ENCODE data around the gene HECTD4.
A peak's percentile ranks its signal among the peaks of the same experiment; 100 is the strongest.
"Not testable (repeated sequence)": the region's sequence is repeated elsewhere in the genome, so short reads cannot be mapped to it uniquely, and the experiment has no call there.

Gene HECTD4

DNA sequence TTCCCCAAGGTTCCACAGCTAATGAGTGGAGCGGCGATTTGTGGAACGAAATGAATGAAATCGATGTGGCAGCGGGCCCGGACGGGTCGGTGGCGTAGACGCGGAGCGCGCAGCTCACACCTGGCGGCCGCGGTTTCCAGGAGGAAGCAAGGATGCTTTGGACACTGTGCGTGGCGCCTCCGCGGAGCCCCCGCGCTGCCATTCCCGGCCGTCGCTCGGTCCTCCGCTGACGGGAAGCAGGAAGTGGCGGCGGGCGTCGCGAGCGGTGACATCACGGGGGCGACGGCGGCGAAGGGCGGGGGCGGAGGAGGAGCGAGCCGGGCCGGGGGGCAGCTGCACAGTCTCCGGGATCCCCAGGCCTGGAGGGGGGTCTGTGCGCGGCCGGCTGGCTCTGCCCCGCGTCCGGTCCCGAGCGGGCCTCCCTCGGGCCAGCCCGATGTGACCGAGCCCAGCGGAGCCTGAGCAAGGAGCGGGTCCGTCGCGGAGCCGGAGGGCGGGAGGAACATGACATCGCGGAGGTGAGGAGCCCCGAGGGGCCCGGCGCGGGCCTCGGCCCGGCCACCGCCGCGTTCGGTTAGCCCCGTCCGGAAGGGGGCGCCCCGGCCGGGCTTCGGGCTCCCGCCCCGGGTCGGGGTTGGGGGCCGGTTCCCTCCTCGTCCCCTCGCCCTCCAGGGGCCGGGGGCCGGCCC, 36.5 kb upstream of the HECTD4 start, which contains the start of gene PTPN11:
Gene PTPN11, plus strand, starts transcription at position 340 of the 689 bp plus-strand sequence. Its CDS starts 165 bp downstream, at position 505.
- Histone ChIP-seq H3K36me3 (ENCODE audit: control insufficient read depth, insufficient read depth, low read length, severe bottlenecking) (no peaks in the 10 kb centered on the region), H3K9ac (ENCODE audit: low read length) (peak within 1 kb of the TSS; percentile 94), H3K9me3 (ENCODE audit: control insufficient read depth, low read length) (no peaks in the 10 kb centered on the region), H3K27me3 (replicated peaks; ENCODE audit: control insufficient read depth, insufficient read depth, low read length) (no peaks in the 10 kb centered on the region), H3K4me1 (ENCODE audit: control insufficient read depth, insufficient read depth, low read length) (peaks cover 35% of the 10 kb centered on the region), H3K4me3 (ENCODE audit: low read length) (peak within 1 kb of the TSS; percentile 87)
- DNase-seq (ENCODE audit: low read depth) = peak; percentile 93

DNA sequence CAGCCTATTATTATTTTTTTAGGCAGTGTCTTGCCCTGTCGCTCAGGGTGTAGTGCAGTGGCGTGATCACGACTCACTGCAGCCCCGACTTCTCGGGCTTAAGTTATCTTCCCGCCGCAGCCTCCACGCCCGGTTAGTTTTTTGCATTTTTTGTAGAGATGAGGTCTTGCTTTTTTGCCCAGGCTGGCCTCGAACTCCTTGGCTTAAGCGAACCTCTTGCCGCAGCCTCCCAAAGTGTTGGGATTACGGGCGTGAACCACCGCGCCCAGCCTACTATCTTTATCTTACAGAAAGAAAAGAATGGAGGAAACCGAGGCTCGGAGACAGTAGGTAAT, 36.0 kb upstream of the HECTD4 start:
- Histone ChIP-seq H3K27me3 (replicated peaks; ENCODE audit: control insufficient read depth, insufficient read depth, low read length) (no peaks in the 10 kb centered on the region), H3K9me3 (ENCODE audit: control insufficient read depth, low read length) (no peaks in the 10 kb centered on the region), H3K9ac (ENCODE audit: low read length) (peak overlapping the region; percentile 94), H3K4me1 (ENCODE audit: control insufficient read depth, insufficient read depth, low read length) (peaks cover 32% of the 10 kb centered on the region), H3K36me3 (ENCODE audit: control insufficient read depth, insufficient read depth, low read length, severe bottlenecking) (no peaks in the 10 kb centered on the region), H3K4me3 (ENCODE audit: low read length) (peak overlapping the region; percentile 87)
- DNase-seq (ENCODE audit: low read depth) = no peak

DNA sequence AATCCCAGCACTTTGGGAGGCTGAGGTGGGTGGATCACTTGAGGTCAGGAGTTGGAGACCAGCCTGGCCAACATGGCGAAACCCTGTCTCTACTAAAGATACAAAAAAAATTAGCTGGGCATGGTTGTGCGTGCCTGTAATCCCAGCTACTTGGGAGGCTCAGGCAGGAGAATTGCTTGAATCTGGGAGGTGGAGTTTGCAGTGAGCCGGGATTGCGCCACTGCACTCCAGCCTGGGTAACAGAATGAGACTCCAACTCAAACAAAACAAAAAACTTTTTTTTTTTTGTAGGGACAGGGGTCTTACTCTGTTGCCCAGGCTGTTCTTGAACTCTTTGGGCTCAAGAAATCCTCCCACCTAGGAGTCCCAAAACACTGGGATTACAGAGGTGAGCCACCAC, 33.2 kb upstream of the HECTD4 start:
- not testable (repeated sequence) for DNase-seq (ENCODE audit: low read depth); H3K4me1 ChIP-seq (ENCODE audit: control insufficient read depth, insufficient read depth, low read length); H3K9ac ChIP-seq (ENCODE audit: low read length); H3K36me3 ChIP-seq (ENCODE audit: control insufficient read depth, insufficient read depth, low read length, severe bottlenecking); H3K27me3 ChIP-seq (replicated peaks; ENCODE audit: control insufficient read depth, insufficient read depth, low read length); H3K4me3 ChIP-seq (ENCODE audit: low read length); H3K9me3 ChIP-seq (ENCODE audit: control insufficient read depth, low read length)

DNA sequence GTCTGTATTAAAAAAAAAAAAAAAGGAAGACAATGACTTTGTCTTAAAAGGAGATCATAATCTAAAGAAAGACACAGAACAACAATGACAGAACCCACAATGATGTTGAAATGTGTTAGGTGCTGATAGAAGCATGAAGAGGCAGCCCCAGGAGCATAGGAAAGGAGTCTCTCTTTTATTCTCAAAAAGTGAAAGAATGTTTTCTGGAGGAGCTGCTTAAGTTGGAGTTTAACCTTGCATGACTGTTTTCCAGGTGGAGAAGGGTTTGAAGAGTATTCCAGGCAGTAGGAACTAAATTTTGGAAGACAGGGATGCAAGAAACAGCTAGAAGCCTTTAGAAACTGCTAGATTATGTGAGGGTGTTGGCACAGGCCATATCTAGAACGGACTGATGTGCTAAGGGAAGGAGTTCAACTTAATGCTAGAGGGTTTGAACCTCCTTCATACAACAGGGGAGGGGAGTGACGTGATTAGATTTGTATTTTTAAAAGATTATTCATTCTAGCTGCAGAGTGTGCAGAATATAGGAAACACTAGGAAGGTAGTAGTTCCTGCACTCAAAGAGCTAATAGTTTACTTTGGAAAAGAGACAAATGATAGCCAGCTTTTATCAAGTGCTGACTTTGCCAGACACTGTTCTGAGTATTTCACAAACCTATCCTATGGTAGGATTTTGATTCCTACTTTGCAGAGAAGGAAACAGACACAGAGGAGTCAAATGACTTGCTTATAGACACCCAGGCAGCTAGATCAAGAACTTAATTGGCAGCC, 31.8 kb upstream of the HECTD4 start:
- no peak overlapping the region for H3K9ac ChIP-seq (ENCODE audit: low read length)
- no peak for DNase-seq (ENCODE audit: low read depth)
- no peaks in the 10 kb centered on the region for H3K27me3 ChIP-seq (replicated peaks; ENCODE audit: control insufficient read depth, insufficient read depth, low read length)
- no peaks in the 10 kb centered on the region for H3K4me1 ChIP-seq (ENCODE audit: control insufficient read depth, insufficient read depth, low read length)
- no peaks in the 10 kb centered on the region for H3K36me3 ChIP-seq (ENCODE audit: control insufficient read depth, insufficient read depth, low read length, severe bottlenecking)
- H3K4me3 ChIP-seq (ENCODE audit: low read length) = no peak overlapping the region
- no peaks in the 10 kb centered on the region for H3K9me3 ChIP-seq (ENCODE audit: control insufficient read depth, low read length)

DNA sequence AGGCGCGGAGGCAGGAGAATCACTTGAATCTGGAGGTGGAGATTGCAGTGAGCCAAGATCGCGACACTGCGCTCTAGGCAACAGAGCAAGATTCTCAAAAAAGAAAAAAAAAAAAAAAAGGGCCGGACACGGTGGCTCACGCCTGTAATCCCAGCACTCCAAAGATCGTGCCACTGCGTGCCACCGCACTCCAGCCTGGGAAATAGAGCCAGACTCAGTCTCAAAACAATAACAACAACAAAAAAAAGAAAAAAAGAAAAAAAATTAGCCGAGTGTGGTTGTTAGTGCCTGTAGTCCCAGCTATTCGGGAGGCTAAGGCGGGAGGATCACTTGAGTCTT, 27.6 kb upstream of the HECTD4 start:
- no peak for DNase-seq (ENCODE audit: low read depth)
- Histone ChIP-seq H3K4me3 (ENCODE audit: low read length) (peak overlapping the region; percentile 91), H3K36me3 (ENCODE audit: control insufficient read depth, insufficient read depth, low read length, severe bottlenecking) (peaks cover 34% of the 10 kb centered on the region)

DNA sequence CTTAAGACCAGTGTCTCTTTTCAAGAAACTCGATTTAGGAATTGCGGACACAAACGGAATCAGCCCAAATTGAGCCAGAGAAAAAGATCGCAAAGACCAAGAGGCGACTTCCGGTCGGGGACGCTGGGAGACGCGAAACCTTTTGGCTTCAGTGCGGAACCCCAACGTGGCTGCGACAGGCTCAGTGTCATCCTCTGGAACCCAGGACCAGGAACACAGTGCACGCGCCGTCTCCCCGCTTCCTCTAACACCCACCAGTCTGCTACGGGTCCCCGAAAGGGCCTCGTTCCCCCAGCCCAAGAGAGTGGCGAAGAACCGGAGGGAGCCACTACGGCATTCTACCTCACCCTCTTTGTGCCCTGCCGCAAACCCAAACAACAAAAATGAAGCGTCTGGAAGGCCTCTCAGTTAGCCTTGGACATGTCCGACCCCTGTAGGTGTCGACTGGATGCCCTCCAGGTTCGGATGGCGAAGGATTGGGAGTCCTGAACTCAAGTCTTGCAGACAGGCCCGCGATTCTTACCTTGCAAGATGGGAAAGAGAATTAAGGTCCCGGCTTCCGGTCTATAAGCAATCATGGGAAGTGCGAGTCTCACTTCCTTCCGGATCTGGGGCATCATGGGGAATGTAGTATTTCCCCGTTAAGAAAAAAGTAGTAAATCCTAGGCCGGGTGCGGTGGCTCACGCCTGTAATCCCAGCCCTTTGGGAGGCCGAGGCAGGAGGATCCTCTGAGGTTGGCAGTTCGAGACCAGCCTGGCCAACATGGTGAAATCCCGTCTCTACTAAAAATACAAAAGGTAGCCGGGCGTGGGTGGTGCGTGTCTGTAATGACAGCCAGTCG, 27.1 kb upstream of the HECTD4 start, which contains the start of gene RPL6:
Gene RPL6, minus strand, starts transcription at position 542 of the 842 bp plus-strand sequence. CDS start 949 bp downstream, outside the sequence.
- DNase-seq (ENCODE audit: low read depth) = peak; percentile 96
- Histone ChIP-seq H3K9ac (ENCODE audit: low read length) (peak within 1 kb of the TSS; percentile 97), H3K36me3 (ENCODE audit: control insufficient read depth, insufficient read depth, low read length, severe bottlenecking) (peaks cover 40% of the 10 kb centered on the region), H3K4me1 (ENCODE audit: control insufficient read depth, insufficient read depth, low read length) (peaks cover 19% of the 10 kb centered on the region), H3K4me3 (ENCODE audit: low read length) (peak within 1 kb of the TSS; percentile 91), H3K9me3 (ENCODE audit: control insufficient read depth, low read length) (no peaks in the 10 kb centered on the region), H3K27me3 (replicated peaks; ENCODE audit: control insufficient read depth, insufficient read depth, low read length) (no peaks in the 10 kb centered on the region)

More for the DNA sequence above, 27.6 kb upstream of the HECTD4 start:
- Histone ChIP-seq H3K9ac (ENCODE audit: low read length) (no peak overlapping the region), H3K27me3 (replicated peaks; ENCODE audit: control insufficient read depth, insufficient read depth, low read length) (no peaks in the 10 kb centered on the region), H3K4me1 (ENCODE audit: control insufficient read depth, insufficient read depth, low read length) (peaks cover 19% of the 10 kb centered on the region), H3K9me3 (ENCODE audit: control insufficient read depth, low read length) (no peaks in the 10 kb centered on the region)

DNA sequence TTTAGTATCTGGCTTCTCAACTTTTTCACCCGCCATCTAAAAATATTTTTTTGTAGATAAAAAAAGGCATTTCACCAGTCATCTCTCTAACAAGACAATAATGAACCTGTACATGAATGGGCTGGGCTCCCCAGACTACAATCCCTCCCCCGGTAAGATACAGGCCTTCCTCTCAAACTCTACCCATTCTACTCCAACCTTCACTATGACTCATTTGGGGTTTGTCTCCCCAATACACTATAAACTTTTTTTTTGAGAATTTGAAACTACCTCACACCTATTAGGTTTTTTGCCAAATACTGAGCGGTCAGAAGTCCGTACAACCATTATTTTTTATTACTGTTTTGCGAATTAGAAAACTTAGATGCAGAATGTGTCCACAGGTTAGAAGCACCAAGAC, 26.4 kb upstream of the HECTD4 start:
- peaks cover 19% of the 10 kb centered on the region for H3K4me1 ChIP-seq (ENCODE audit: control insufficient read depth, insufficient read depth, low read length)
- peaks cover 43% of the 10 kb centered on the region for H3K36me3 ChIP-seq (ENCODE audit: control insufficient read depth, insufficient read depth, low read length, severe bottlenecking)

DNA sequence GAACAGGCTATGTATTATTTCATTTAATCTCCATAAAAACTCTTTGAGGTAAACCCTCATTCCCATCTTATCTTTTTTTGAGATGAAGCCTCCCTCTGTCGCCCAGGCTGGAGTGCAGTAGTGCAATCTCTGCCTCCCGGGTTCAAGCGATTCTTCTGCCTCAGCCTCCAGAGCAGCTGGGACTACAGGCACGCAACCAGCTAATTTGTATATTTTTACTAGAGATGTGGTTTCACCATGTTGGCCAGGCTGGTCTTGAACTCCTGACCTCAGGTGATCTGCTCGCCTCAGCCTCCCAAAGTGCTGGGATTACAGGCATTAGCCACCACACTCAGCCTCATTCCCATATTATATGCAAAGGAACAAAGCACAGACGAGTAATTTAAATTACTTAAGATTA, 25.5 kb upstream of the HECTD4 start:
- Histone ChIP-seq H3K9ac (ENCODE audit: low read length) (peak overlapping the region; percentile 97), H3K4me1 (ENCODE audit: control insufficient read depth, insufficient read depth, low read length) (peaks cover 19% of the 10 kb centered on the region), H3K4me3 (ENCODE audit: low read length) (peak overlapping the region; percentile 91), H3K36me3 (ENCODE audit: control insufficient read depth, insufficient read depth, low read length, severe bottlenecking) (peaks cover 43% of the 10 kb centered on the region)
- H3K27me3 ChIP-seq (replicated peaks; ENCODE audit: control insufficient read depth, insufficient read depth, low read length); H3K9me3 ChIP-seq (ENCODE audit: control insufficient read depth, low read length); DNase-seq (ENCODE audit: low read depth): not testable (repeated sequence)

More for the DNA sequence above, 26.4 kb upstream of the HECTD4 start:
- no peaks in the 10 kb centered on the region for H3K9me3 ChIP-seq (ENCODE audit: control insufficient read depth, low read length)
- H3K9ac ChIP-seq (ENCODE audit: low read length) = peak overlapping the region; percentile 97
- peak; percentile 22 for DNase-seq (ENCODE audit: low read depth)
- H3K27me3 ChIP-seq (replicated peaks; ENCODE audit: control insufficient read depth, insufficient read depth, low read length) = no peaks in the 10 kb centered on the region
- H3K4me3 ChIP-seq (ENCODE audit: low read length) = peak overlapping the region; percentile 91

DNA sequence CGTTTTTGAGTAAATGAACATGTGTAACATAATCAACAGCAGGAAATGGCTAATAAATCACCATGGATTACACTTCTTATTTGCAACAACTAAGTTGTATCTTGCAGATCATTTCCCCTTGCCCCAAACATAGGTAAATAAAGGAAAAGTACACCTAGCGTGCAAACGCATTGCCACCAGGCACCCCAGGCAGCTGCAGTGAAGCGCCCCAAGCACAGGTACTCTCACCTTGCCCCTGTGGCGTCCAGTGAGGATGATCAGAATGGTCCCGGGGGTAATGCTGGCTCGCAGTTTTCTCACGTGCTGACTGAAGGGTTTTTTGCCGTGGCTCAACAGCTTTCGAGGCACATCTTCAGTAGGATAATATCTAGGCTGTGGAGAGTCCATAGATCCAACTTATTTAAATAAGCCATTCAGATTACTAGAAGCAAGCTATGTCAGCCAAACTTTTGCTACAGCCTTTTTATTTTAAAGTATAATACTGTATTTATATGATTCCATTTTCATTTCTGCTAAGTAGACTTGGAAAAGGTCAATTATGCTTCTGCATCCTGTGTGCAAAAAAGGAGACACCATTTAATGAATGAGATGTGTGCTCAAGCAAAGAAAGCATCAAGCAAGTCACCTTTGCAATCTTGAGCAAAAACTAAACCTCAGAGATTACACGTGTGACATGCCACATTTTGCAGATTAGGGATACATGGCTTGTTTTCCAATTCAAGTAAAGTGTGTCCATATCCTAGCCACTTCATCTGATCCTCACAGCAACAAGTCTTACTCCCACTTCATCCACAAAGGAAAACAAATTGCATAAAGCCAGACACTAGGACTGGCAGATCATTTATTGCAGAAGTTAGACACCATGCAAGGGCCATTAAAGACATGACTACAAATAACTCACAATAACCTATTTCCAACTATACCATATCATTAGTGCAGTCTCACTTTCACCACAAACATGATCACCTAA, 24.6 kb upstream of the HECTD4 start:
- Histone ChIP-seq H3K4me1 (ENCODE audit: control insufficient read depth, insufficient read depth, low read length) (peaks cover 19% of the 10 kb centered on the region), H3K9ac (ENCODE audit: low read length) (peak overlapping the region; percentile 97), H3K36me3 (ENCODE audit: control insufficient read depth, insufficient read depth, low read length, severe bottlenecking) (peaks cover 43% of the 10 kb centered on the region), H3K4me3 (ENCODE audit: low read length) (peak overlapping the region; percentile 91), H3K27me3 (replicated peaks; ENCODE audit: control insufficient read depth, insufficient read depth, low read length) (no peaks in the 10 kb centered on the region), H3K9me3 (ENCODE audit: control insufficient read depth, low read length) (no peaks in the 10 kb centered on the region)
- no peak for DNase-seq (ENCODE audit: low read depth)

DNA sequence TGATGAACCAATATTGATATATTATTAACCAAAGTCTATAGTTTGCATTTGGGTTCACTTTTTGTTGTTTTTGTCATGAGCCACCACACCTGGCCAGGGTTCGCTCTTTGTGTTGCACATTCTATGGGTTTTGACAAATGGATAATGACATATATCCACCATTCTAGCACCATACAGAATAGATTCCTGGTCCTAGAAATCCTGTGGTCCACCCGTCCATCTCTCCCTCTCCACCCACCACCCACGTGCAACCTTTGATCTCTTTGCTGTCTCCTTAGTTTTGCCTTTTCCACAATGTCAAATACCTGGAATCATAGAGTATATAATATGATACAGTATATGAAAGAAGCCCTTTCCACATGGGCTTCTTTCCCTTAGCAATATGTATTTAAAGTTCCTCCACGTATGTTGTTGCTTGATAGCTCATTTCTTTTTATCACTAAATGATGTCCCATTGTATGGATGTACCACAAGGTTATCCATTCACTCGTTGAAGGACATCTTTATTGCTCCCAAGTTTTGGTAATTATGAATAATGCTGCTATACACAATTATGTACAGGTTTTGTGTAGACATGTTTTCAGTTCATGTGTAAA, 19.8 kb upstream of the HECTD4 start:
- no peak overlapping the region for H3K9ac ChIP-seq (ENCODE audit: low read length)
- no peak for DNase-seq (ENCODE audit: low read depth)
- H3K36me3 ChIP-seq (ENCODE audit: control insufficient read depth, insufficient read depth, low read length, severe bottlenecking) = peaks cover 30% of the 10 kb centered on the region
- H3K4me1 ChIP-seq (ENCODE audit: control insufficient read depth, insufficient read depth, low read length) = peaks cover 6% of the 10 kb centered on the region
- H3K9me3 ChIP-seq (ENCODE audit: control insufficient read depth, low read length) = no peaks in the 10 kb centered on the region
- H3K27me3 ChIP-seq (replicated peaks; ENCODE audit: control insufficient read depth, insufficient read depth, low read length) = no peaks in the 10 kb centered on the region
- no peak overlapping the region for H3K4me3 ChIP-seq (ENCODE audit: low read length)

Data from adipocyte (in vitro differentiated cells).